ENCODE data around the gene IL17RD.

DNA sequence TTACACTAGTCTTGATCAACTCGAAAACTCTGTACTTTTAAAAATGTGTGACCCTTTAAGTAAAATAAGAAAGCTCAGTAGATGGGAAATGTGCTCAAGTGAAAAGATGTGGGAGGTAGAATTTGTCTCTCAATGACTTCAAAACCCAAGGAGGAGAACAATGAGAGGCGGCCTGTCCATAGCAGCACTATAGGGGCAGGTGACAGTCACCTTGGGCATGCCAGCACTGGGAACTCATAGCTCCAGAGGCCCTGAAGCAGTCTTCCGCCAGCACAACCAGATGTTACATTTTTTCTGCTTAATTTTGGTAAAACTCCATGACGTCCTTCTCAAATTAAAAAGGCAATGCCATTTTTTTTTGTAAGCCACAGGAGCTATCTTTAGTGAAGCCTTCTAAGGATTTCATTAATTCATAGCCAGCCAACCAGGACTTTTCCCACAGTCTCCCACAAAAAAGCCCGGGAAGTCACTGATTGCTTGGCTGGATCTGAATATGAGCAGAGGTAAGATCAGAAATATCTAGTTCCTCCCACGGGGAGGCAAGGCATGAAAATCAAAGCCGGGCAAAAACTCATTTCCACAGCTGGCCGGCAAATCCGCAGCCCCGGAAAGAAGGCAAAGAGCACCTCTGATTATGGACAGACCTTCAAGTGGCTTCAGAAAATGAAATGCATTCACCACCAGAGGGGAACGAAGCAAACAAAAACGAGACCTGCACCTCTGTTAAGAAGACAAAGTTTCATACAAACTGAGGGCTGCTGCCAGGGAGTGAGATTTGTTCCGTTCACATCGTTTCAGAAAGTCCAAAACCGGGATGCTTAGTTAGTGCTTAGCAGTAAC is 10.5 kb downstream of the IL17RD start:
- TF ChIP-seq GATA2 (IDR thresholded peaks at IDR 0.05; ENCODE audit: low read depth, low read length), result no peak
- no peak for TF ChIP-seq GATA3 (IDR thresholded peaks at IDR 0.05; ENCODE audit: low read depth, low read length)
